LNCaP clone FGC (cell line): ENCODE results near the gene NEDD4L.

ENCODE experiments used
- DNase-seq: peaks from one replicate; pipeline ENCODE4 v3.0.0-alpha.2; 2011; ENCODE audit warnings: low read depth
- H3K4me3 ChIP-seq: 2 replicates; pipeline ENCODE4 v1.5.1; 2011; ENCODE audit warnings: mild to moderate bottlenecking, low read depth, low read length, control low read depth
- CTCF ChIP-seq: IDR thresholded peaks from 2 replicates; pipeline ENCODE4 v1.5.1; 2012; ENCODE audit warnings: mild to moderate bottlenecking; ENCODE audit not compliant: control insufficient read depth, insufficient read depth; ENCODE audit errors: extremely low read depth

NEDD4L gene

GRCh38 chr18:58051765-58052460, 7.9 kb downstream of the NEDD4L start:
- DNase-seq: no peak
- peak; percentile 48 for TF ChIP-seq CTCF
- H3K4me3 ChIP-seq: no peak overlapping the region

GRCh38 chr18:58052960-58053359, 8.9 kb downstream of the NEDD4L start:
- DNase-seq: no peak
- no peak overlapping the region for H3K4me3 ChIP-seq
- TF ChIP-seq CTCF: no peak

- no peak overlapping the region for H3K4me3 ChIP-seq
- no peak for DNase-seq
- TF ChIP-seq CTCF: no peak
These were observed 10.2 kb downstream of the NEDD4L start for GRCh38 chr18:58054041-58054781.

- no peak for DNase-seq
- H3K4me3 ChIP-seq: no peak overlapping the region
- no peak for TF ChIP-seq CTCF
These were observed 12.0 kb downstream of the NEDD4L start for GRCh38 chr18:58055890-58056558.

GRCh38 chr18:58056852-58057251, 12.8 kb downstream of the NEDD4L start:
- no peak overlapping the region for H3K4me3 ChIP-seq
- no peak for TF ChIP-seq CTCF

GRCh38 chr18:58057291-58057965, 13.4 kb downstream of the NEDD4L start:
- DNase-seq: no peak
- H3K4me3 ChIP-seq: no peak overlapping the region
- no peak for TF ChIP-seq CTCF

More at GRCh38 chr18:58056852-58057251, 12.8 kb downstream of the NEDD4L start:
- DNase-seq: no peak
